NCI-H446 (cell line): ENCODE results near the gene GATAD2B.

ENCODE experiments used
- DNase-seq, 2 experiments: peaks; one replicate each; lab custom pipeline; 2025; lab: John Stamatoyannopoulos, UW

GATAD2B gene

DNA sequence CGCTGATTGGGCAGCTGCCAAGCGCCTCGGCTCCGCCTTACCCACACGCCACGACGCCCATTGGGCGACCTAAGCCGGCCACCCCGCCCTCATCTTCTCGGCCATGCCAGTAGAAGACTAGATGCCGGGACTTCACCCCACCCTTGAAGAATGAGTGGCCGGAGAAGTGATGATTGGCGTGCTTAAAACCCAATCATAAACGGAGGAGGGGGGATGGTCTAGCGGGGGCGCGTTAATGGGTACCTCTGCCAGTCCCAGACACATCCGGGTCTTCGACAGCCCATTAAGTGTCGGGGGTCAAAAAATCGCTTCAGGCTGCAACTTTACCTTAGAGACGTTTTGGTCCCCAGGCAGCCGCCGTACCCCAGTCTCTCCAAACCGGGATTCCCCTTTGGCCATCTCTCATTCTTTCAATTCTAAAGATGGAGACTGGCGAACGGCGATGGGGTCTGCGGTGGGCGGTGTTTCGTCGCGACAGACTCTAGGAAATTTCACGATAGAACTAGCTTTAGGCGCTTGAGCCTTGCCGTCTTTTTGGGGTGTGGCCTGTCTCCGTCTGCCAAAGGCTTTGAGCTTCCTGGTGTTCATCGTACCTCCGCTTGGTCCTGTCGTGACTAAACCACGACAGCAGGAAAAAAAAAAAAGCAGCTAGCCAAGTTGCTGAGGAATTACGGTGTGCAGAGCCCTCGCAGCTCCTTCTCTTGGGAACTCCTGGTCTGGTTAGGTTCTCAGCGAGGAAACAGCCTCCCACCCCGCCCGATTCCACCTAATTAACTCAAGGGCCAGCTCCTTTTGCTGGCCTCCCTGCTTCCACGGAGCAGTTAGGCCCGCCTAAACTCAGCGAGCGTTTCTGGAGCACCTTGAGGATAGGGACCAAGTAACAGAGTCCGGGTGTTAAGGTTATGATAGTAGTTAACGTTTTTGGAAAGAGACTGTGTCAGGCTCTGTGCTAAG, at the start of gene GATAD2B:
Gene GATAD2B (minus strand): TSS at position 1 of the 954 bp plus-strand sequence. CDS start 94,625 bp downstream, outside the sequence.
- peak; percentile 99 to 100 for DNase-seq

DNA sequence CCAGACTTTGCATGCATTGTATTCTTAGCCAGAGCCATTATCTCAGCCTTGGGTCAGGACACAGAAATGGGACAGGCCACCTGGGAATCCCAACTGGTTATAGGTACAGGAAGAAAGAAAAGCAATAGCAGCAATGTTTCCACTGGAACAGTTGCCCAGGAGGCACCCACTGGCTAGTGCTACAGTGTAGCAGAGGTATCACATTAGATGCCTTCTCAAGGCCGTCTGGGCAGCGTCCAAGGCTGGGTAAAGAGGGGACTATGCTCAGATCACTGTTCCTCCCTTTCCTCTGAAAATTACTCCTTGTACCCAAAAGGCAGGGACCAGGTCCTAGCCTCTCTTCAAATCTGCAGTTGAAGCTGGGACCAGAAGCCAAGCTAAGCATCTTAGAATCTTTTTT, 47.6 kb upstream of the GATAD2B start:
- no peak for DNase-seq

DNA sequence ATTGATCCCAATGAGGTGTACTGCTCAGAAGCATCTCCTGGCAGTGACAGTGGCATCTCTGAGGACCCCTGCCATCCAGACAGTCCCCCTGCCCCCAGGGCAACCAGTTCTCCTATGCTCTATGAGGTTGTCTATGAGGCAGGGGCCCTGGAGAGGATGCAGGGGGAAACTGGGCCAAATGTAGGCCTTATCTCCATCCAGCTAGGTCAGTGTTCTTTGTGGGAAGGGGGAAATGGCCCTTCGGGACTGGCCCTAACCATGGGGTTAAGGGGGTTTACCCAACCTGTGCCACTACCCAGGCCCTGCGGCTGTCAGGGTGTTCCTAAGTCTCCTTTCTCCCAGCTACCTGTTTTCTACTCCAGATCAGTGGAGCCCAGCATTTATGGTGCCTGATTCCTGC, 46.2 kb upstream of the GATAD2B start:
- no peak for DNase-seq

DNA sequence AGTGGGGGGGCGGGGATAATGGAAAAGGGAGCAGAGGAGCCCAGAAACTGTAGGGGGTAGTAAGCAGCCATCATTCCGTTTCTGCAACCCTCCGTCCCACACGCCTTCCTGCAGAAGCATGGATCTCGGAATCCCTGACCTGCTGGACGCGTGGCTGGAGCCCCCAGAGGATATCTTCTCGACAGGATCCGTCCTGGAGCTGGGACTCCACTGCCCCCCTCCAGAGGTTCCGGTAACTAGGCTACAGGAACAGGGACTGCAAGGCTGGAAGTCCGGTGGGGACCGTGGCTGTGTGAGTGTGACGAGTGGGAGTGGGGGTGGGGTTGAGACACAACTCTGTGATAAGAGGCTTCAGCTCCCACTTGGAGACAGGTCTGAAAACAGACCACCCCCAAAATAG, 45.6 kb upstream of the GATAD2B start:
- no peak for DNase-seq

DNA sequence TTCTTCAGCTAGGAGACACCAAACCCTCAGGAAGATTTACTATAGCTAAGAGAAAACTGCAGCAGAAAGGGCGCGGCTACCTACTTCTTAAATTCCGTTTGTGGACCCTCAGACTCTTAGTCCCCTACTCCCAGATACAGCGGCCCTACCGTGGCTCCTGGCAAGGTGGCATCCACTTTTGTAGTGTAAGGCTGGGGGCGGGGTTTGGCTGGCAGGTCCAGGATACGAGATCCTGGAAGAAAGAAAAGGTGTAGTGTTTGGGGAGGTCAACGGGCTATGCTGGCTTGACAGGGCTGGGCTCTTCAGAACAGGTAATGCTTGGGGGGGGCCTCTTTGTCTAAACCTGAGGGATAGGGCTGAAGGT, 45.2 kb upstream of the GATAD2B start:
- DNase-seq: no peak

DNA sequence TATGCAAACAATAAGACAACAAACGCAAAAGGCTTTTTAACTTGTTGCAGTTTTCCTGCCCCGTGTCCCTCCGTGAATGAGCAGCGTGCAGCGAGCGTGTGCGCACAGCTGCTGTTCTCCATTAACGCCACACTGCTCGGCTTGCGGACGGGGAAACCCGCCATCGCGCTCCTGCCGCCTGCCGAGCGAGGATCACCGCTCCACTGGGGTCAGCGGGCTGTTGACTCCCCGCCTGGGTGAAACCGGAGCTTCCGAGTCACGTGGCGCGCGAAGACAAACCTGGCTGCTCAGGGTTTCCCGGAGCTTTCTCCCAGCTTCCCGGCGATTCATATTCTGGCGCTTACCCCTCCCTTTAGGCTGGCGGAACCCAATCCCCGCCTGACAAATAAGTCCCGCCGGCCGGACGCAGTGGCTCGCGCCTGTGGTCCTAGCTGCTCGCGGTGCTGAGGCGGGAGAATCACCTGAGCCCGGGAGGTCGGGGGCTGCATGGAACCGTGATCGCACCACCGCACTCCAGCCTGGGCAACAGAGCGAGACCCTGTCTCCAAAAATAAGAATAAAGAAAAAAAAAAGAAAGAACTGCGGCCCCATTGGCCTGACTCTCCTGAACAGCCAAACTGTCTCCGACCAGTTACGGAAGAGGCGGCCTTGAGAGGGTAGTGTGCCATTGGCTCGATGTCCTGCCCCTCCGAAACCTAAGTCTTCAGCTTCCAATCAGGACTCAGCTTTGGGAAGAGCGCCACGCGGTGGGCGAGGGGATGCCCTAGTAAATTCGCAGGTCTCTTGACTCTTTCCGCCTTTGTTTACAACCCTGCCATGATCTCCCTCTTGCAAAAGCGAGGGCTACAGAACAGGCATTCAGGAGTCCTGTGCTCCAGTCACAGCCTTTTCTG, 44.6 kb upstream of the GATAD2B start, which contains the start of gene CREB3L4:
Gene CREB3L4 (plus strand): TSS at position 796 of the 893 bp plus-strand sequence. CDS start 624 bp downstream, outside the sequence.
- peak; percentile 96 to 98 for DNase-seq

DNA sequence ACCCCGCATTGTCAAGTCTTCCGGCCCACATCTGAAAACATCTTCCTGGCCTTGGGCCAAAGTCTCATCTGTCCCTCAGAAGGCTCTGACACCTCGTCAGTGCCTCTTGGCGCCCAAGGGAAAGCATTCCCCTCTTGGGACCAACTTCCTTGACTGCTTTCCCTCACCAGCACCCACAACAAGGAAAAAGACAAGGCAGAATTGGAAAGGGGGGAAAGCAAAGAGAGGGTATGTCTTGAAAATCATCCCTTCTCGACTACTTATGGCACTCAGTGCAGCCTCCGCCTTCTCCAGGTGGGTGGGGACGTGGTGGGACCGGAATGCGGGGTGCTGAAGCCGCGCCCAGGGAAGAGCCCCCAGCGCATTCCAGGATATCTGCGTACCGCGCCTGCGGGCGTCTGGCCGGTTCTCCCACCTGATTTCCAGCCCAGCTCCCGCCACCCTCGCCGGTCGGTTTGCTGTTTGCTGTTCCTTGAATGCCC, 41.1 kb upstream of the GATAD2B start:
- peak in 1 of 2 experiments; percentile 40 for DNase-seq

DNA sequence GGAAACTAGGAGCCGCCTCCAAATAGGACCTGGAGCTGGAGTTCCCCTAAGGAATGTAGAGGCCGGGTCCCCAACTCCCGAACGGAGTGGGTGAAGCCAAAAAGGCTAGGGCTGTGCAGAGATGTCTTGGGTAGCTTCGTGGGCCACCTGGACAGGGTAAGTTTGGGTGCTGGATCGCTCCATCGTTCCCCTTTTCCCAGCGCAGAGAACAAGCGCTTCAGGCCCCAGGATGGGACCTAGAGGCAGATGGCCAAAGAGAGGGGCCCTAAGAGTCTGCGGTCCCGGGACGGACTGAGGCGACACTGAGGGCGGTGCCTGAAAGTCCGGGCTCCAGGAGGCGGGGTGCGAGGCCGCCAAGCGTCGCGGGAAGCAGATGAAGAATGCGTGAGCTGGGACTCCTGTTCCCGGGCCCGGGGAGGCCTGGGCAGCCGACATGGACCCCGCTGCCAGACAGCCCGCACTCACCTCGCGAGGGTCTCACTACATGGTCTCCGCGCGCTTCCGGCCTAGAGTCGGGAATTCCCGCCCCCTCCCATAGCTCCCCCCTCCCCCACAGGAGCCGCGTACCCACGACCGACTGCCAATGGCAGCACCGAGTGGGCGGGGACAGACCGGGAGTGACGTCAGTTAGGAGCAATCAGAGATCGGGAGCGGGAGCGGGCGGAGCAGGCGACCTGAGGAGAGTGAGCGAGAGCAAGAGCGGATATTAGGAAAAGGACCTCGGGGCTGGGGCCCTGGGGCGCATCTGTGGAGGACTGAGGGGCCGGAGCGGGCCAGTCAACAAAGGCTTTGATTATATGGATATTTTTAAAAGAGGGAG, 40.5 kb upstream of the GATAD2B start, which contains the start of gene SLC39A1:
Gene SLC39A1 (minus strand): TSS at position 508 of the 820 bp plus-strand sequence. CDS start 822 bp downstream, outside the sequence.
- DNase-seq: peak; percentile 97 to 98

DNA sequence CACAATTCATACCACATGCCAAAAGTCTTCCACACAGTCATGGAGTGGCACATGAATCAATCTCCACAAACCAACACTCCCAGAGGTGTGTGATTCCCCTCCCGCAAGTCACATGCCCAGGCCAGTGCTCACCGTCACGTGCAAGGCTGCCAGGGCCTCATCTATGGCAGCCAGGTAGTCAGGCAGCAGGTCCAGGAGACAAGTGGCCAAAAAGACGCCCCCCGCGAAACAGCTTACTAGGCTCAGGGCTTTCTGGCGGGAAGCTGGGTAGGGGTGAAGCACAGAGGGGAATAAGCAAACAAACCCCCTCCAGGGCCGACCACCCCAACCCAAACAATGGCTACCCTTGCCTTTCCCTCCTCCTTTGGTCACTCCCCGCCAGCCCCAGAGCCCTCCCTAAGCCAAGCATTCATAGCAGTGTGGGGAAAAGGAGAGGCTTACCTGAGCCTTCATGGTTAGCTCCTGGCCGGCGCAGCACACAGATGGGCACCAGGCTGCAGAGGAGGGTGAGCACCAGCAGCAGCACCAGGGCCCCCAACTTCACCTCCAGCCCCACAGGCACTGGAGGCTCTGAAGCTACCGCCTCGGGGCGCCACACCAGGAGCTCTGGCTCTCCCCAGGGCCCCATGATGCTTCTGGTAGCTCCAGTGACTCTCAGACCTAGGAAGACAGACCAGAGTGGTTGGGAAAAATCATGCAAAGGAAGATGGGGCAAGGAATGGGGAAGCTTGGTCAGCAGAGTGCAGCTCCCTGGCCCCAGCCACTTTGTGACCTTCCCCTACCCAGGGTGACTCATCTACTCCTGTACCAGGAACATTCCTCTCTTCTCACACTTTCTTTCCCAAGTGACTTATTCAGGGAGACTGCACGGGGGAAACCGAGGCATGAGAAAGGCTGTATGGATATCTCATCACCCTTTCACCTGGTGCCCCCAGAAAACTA, 39.6 kb upstream of the GATAD2B start:
- DNase-seq: no peak

DNA sequence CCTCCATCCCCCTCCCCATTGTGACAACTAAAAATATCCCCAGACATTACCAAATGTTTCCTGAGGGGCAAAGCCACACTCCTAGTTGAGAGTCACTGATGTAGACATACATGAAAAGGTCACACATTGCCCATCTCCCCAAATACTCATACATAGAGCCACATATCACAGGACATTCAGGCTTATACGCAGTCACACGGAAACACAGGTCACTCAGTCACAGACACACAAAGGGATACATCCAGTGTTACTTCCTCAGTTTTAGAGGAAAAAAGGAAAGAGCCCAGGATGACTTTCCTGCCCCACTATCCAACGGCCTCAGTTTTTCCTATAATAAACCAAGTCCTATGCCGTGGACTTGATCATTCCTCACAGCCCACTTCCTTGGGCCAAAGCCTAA, 38.6 kb upstream of the GATAD2B start:
- DNase-seq: no peak

DNA sequence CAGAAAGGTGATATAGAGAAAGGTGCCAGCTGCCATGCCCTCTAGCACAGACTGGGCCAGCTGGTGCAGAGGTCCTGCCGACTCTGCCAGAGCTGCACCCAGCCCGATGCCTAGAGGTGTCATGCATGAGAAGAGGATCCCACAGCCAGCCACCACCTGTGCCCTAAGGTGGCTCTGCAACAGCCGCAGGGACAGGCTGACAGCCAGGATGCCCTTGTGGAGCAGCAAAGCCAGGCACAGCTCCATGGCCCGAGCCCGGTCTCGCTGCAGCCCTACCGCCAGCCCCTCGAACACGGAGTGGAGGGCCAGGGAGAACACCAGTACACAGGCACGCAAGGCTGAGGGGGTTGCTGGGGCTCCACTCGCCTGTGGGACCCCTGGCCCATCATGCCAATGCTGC, 37.4 kb upstream of the GATAD2B start:
- no peak for DNase-seq

DNA sequence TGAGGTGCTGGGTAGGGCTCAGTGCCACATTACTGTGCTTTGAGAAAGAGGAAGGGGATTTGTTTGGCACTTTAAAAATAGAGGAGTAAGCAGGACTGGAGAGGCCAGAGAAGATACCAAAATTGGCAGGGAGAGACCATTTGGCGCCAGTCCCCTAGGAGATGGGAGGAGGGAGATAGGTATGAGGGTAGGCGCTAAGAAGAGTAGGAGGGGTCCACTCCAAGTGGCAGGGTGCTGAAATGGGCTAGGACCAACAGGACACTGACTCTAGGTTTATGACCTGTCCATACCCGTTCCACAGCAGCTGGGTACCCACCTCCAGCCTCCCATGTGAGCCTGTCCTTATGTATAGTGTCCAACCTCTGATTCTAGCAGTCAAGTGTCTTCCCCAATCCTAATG, 36.7 kb upstream of the GATAD2B start:
- no peak for DNase-seq

DNA sequence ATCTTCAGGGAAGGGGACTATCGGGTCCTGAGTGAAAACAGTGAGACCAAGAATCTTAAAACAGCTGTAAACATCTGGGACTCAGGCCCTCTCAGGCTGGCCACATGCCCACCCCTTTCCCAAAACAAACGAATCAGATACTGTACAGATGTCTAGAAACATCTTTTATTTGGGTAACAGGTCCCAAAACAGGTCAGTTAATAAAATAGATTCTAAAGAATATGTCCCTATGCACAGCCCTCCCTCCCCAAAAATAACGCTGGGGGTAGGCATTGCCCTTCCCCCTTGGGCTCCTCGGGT, 36.1 kb upstream of the GATAD2B start:
- DNase-seq: no peak

DNA sequence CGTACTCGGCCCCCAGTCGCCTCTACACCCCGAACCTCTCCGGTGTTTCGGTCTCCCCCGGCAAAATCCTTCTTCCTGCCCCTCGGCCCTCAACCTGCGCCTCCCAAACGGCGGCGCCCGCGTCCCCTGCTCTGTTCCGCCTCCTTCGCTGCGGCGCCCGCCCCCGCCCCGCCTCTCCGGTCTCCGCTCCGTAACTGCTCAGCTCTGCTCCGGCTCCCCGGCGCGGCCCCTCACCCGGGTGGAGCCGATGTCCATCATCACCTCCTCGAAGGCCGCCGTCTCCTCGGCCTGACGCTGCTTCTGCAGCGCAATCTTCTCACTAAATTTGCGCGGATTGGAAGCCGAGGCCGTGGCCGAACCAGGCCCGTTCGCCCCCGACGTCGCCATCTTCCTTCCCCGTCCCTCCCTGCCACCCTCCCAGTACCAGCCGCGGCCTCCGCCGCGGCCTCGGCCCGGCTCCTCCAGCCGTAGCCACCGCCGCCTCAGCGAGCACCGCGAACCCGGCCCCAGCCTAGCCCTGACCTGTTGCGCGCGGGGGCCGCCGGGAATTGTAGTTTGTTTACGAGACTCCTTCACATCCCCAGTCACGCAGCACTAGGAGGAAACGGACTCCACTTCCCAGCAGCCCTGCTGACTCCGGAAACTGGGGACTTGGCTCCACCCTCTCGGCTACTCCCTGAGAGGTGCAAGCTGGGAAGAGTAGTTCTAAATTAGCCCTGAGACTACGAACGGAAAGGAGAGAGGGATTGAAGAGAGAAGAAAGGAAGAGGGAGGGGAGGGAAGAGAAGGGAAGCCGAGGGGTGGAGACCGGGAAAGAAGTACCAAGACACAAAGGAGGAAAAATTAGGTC, 35.6 kb upstream of the GATAD2B start, which contains the start of gene CRTC2:
Gene CRTC2 (minus strand): TSS at position 502 of the 850 bp plus-strand sequence. CDS start 115 bp downstream, at position 387.
- peak; percentile 98 for DNase-seq

DNA sequence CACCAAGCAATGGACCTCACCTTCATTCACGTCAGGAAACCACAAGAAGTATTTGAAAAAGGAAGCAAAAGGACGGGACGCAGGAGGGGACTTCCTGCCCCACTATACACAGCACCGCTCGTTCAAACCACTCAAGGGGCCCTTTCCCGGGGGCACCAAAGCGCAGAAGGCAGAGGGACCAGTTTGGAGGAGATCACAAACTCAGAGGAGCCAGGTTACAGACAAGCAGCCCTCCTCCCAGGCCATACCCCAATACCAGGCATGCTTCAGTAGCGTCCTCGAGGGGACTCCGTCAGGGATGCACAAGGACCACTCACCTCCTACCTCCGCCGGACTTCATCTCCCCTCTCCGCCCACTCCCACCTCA, 35.0 kb upstream of the GATAD2B start:
- no peak for DNase-seq

DNA sequence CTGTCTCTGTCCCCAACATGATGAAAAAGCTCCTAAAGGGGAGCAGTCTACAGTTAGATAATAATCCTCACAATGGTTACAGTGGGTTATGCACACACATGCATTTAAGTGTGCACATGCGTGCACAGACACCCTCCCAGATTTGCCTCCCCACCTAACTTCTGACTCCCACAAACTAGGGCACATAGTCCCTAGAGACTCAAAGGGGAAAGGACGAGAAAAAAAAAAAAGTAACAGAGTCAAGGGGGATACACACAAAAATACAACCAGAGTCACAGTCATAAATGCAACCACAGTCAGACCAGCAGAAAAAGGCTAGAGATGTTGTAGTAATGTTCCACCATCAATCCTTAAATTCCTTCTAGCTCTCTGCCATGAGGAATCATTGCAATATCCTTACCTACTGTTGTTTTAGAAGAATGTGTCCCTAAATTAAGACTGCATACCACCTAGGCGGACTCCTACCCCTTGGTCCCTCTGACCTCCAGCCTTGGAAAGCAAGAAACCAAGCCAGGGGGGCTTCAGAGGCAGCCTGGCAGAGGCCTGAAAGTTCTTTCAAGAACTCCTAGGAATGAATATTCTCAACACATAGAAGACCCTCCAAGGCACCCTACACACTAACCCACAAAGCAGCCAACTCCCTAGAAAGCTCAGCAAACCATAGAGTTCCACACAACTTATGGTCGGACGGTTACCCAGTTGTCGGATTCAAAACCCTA, 34.4 kb upstream of the GATAD2B start:
- no peak for DNase-seq

DNA sequence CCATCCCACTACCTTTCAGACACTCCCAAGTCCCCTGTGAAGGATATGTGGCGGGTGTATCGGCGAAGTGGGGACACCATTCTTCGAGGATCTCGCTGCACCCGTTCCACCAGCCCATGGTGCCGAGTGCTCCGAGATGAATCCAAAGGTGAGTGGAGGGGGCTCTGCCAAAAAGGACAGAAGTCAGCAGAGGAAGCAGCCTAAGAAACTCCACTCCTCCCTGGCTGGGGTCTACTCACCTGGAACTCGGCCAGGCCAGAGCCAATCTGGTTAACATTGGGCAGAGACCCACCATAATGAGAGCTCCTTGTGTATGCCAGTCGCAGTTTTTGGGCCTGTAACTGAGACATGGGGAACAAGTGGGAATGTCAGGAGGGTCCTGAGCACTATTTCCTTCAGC, 32.1 kb upstream of the GATAD2B start:
- no peak for DNase-seq

DNA sequence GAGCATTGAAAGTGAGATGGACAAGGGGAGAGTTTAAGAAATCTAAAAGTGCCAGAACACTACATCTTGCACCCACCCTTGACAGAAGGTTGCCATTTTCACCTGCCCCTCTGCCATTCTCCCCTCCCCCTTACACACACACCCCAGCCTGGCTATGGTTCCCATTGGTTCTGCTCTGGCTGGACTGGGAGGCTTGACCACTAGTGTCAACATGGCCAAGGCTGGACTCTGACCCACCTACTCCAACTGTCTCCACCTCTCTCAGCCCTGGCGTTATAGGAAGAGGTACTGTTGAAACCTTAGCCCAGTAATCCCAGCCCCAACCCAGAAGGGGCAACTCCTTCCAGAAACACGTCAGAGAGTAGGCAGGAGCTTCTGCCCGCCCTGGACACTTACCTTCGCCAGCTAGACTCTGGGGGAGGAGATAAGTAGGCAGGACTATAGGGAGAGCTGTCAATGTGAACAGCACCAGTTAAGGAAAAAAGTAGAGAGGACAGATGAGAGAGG, 31.1 kb upstream of the GATAD2B start:
- no peak for DNase-seq

DNA sequence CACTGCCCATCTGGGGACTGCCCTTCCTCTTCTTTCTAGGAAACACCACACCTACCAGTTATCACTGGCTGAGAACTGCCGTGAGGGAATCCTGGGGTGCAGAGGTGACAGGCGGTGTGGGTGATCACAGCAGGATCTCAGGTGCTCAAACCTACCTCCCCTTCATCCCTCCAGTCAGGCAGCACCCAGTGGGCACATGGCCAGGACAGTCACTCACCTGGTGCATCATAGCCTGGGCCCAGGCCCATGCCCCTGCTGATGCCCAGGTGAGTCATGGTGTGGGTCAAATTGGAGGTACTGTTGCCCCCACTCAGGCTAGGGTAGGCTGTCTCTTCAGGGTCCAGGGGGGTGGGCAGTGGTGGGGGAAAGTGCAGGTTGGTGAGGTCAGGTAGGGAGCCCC, 29.0 kb upstream of the GATAD2B start:
- no peak for DNase-seq
